HG03439 (cell line): Measurements from ENCODE around the gene KANK4.

Experiments used
- ATAC-seq: cut with Tn5 transposase; IDR thresholded peaks from one replicate; pipeline ENCODE4 v1.9.1; 2021; ENCODE audit warnings: mild to moderate bottlenecking, moderate library complexity; ENCODE audit not compliant: unreplicated experiment

Gene KANK4

GRCh38 chr1:62213075-62213914, 105.9 kb downstream of the KANK4 start:
- ATAC-seq = no peak

- no peak for ATAC-seq
These were observed 106.8 kb downstream of the KANK4 start for GRCh38 chr1:62212411-62212810.

GRCh38 chr1:62210960-62211359, 108.3 kb downstream of the KANK4 start:
- no peak for ATAC-seq

- no peak for ATAC-seq
These were observed 109.2 kb downstream of the KANK4 start for GRCh38 chr1:62209931-62210595.

GRCh38 chr1:62208970-62209369, 110.3 kb downstream of the KANK4 start:
- ATAC-seq = no peak

GRCh38 chr1:62208087-62208486, 111.1 kb downstream of the KANK4 start:
- ATAC-seq = no peak

- ATAC-seq = no peak
These were observed 112.0 kb downstream of the KANK4 start for GRCh38 chr1:62207187-62207586.

GRCh38 chr1:62198781-62199125, 120.5 kb downstream of the KANK4 start:
- no peak for ATAC-seq

GRCh38 chr1:62198069-62198780, 121.0 kb downstream of the KANK4 start:
- ATAC-seq = no peak

GRCh38 chr1:62196086-62196690, 123.0 kb downstream of the KANK4 start:
- ATAC-seq = no peak

GRCh38 chr1:62194651-62195544, 124.3 kb downstream of the KANK4 start, which contains the start of gene L1TD1:
TSS of gene L1TD1 (plus strand) at chr1:62194849. CDS start at chr1:62206629, 11,780 bp downstream.
- ATAC-seq = no peak

- no peak for ATAC-seq
These were observed 131.1 kb downstream of the KANK4 start for GRCh38 chr1:62188111-62188510.

GRCh38 chr1:62187548-62187947, 131.7 kb downstream of the KANK4 start:
- ATAC-seq = no peak
